Heart right ventricle (tissue), 16 donors: Measurements from ENCODE around the gene BNC2. TPM values are rescaled to one million over a fixed set of nuclear protein-coding genes. Genes with fewer than 3 reads are reported as not detected.
A peak's percentile ranks its signal among the peaks of the same experiment; 100 is the strongest.
"Not testable (repeated sequence)": the region's sequence is repeated elsewhere in the genome, so short reads cannot be mapped to it uniquely, and the experiment has no call there.

ENCODE experiments used
- ATAC-seq, 8 donors: fragments of 200-7000 bp; cut with Tn5 transposase; one replicate each; pipeline ENCODE4 v1.9.1; 2020; ENCODE audit warnings: mild to moderate bottlenecking in 8 of 8, moderate library complexity in 8 of 8, moderate number of reproducible peaks in 1 of 8
- DNase-seq, 2 donors: peaks; one replicate each; pipeline ENCODE4 v3.0.0-alpha.2; 2020
- H3K27ac ChIP-seq, 10 donors: fragments of 200-600 bp; sonication (generic) in 2 of 10; one replicate each; pipeline versions ENCODE4 v1.5.0 to v1.8.0; 2020 to 2022; ENCODE audit warnings: mild to moderate bottlenecking in 3 of 10
- H3K27me3 ChIP-seq, 7 donors: fragments of 200-600 bp; one replicate each; pipeline ENCODE4 v1.8.0; 2021 to 2022; ENCODE audit warnings: mild to moderate bottlenecking in 2 of 7
- H3K36me3 ChIP-seq, 9 donors: fragments of 200-600 bp; sonication (generic) in 1 of 9; one replicate each; pipeline versions ENCODE4 v1.5.0 to v1.8.0; 2020 to 2022; ENCODE audit warnings: mild to moderate bottlenecking in 2 of 9
- H3K4me1 ChIP-seq, 9 donors: fragments of 200-600 bp; sonication (generic) in 1 of 9; one replicate each; pipeline versions ENCODE4 v1.5.0 to v1.8.0; 2020 to 2022; ENCODE audit warnings: mild to moderate bottlenecking in 4 of 9
- H3K4me3 ChIP-seq, 10 donors: fragments of 200-600 bp; sonication (generic) in 2 of 10; one replicate each; pipeline versions ENCODE4 v1.5.0 to v1.8.0; 2020 to 2022; ENCODE audit warnings: mild to moderate bottlenecking in 7 of 10, moderate library complexity in 2 of 10
- H3K9me3 ChIP-seq, 11 donors: fragments of 200-600 bp in 10 of 11; sonication (generic) in 2 of 11; one replicate each; pipeline versions ENCODE4 v1.5.0 to v1.8.0; 2013 to 2022; ENCODE audit warnings: mild to moderate bottlenecking in 2 of 11, control low read depth in 1 of 11, moderate library complexity in 1 of 11
- CTCF ChIP-seq, 9 donors: fragments of 200-600 bp; sonication (generic) in 2 of 9; IDR thresholded peaks; one replicate each; pipeline versions ENCODE4 v1.5.0 to v1.8.0; 2021 to 2022; ENCODE audit warnings: antibody characterized with exemption in 9 of 9, mild to moderate bottlenecking in 5 of 9, moderate library complexity in 1 of 9
- WGBS, 2 donors: extraction: QIAGEN DNeasy Blood & Tissue Kit; methylation state at CpG; one replicate each; pipeline ENCODE4 v1.1.7; 2013; ENCODE audit warnings: inconsistent platforms in 1 of 2; 5-methylcytosine and 5-hydroxymethylcytosine counted together
- intact Hi-C, 10 donors: fragments of 100-400 bp; cut with DNase I; formaldehyde crosslinking; loops; one replicate each; pipeline versions ENCODE4 v1.11.1 to v1.14.2; 2022
- polyA plus RNA-seq, 2 donors: library from polyadenylated mRNA; stranded (reverse); fragments of 200-250 nt; gene quantifications; one replicate each; pipeline ENCODE4 v1.2.3, GENCODE V29; 2013
- total RNA-seq, 10 donors: library from RNA; stranded (reverse); fragmentation: NEBNext Ultra II Directional in 3 of 10; extraction: Animal tissue kit (Norgen Biotek cat#: 25700) in 3 of 10; gene quantifications; one replicate each; pipeline versions ENCODE4 v1.2.1 to v1.2.4, GENCODE V29; 2021 to 2023
- donor health status: Arrhythmogenic right ventricular cardiomyopathy.
- donor health status: ischemic (EF 13 %, LVEDD 7.1; RV severe dilation, severe dysfunction).
- donor health status: healthy with polysubstance abuse.
- donor health status: DM: no; HTN: yes; CAD: no.
- donor health status: DM: no; HTN: no; CAD: no.
- donor health status: ischemic (EF 25% LVEDD 6.9; RV normal size, moderate dysfunction).
- donor health status: ischemic (EF 25% LVEDD 5.7; RV mildly dilated, moderate dysfunction).
- donor health status: healthy.
- donor health status: DM: yes; HTN: yes; CAD: no.
- donor health status: Ischemic cardiomyopathy.
- donor health status: ischemic (EF 35%, LVEDD 5.7; RV mildly dilated, moderate dysfunction).
- donor health status: nonischemic (EF 11% LVEDD 7.7; RV severe dilation, severe dysfunction).
- donor health status: DM: yes; HTN: yes; CAD: no.
- donor health status: PGD.
- donor health status: ischemic (EF 29% LVEDD 5.4; RV normal size, mild dysfunction).
- donor health status: nonischemic (EF 23%, LVEDD 6.1; RV moderate dilation, normal function).

The BNC2 gene
- total and polyA plus RNA-seq, 12 donors: 0.49 to 7.3 (median 3.2) TPM

GRCh38 chr9:16543225-16543624 is 327.2 kb downstream of the BNC2 start:
- 93 to 94% methylated on average over 3 of the region's 3 CpGs for WGBS, 2 donors
- DNase-seq (no peak), ATAC-seq (no peak)
- no peaks in the 10 kb centered on the region for H3K9me3 ChIP-seq
- H3K36me3 ChIP-seq: no peaks in the 10 kb centered on the region
- H3K27ac ChIP-seq: no peak overlapping the region
- H3K27me3 ChIP-seq: no peaks in the 10 kb centered on the region
- TF ChIP-seq CTCF (IDR thresholded peaks at IDR 0.05): no peak
- intact Hi-C loops: no loop called here
- H3K4me3 ChIP-seq: no peak overlapping the region
- peaks cover 0 to 16% (median 9%) of the 10 kb centered on the region in 9 donors for H3K4me1 ChIP-seq

GRCh38 chr9:16542290-16542689 is 328.2 kb downstream of the BNC2 start:
- no peak for DNase-seq
- Histone ChIP-seq H3K4me1 (peaks cover 0 to 16% (median 9%) of the 10 kb centered on the region in 9 donors), H3K9me3 (no peaks in the 10 kb centered on the region), H3K36me3 (no peaks in the 10 kb centered on the region), H3K4me3 (no peak overlapping the region), H3K27ac (no peak overlapping the region), H3K27me3 (no peaks in the 10 kb centered on the region)
- TF ChIP-seq CTCF (IDR thresholded peaks at IDR 0.05): no peak
- WGBS, 2 donors: 69 to 73% methylated on average over 1 of the region's 1 CpG
- intact Hi-C loops: no loop called here
- ATAC-seq: no peak

- Histone ChIP-seq H3K27me3 (no peaks in the 10 kb centered on the region), H3K9me3 (no peaks in the 10 kb centered on the region), H3K4me3 (no peak overlapping the region), H3K36me3 (no peaks in the 10 kb centered on the region), H3K4me1 (peaks cover 0 to 16% (median 9%) of the 10 kb centered on the region in 9 donors), H3K27ac (no peak overlapping the region)
- DNase-seq: peak in 1 of 2 donors; percentile 5
- ATAC-seq: peak in 1 of 8 donors; percentile 34
- intact Hi-C loops: no loop called here
- TF ChIP-seq CTCF (IDR thresholded peaks at IDR 0.05): no peak
- 67% methylated on average over 7 of the region's 7 CpGs for WGBS, 2 donors
Measured at GRCh38 chr9:16540743-16541613, 329.5 kb downstream of the BNC2 start.

GRCh38 chr9:16539626-16540025 is 330.8 kb downstream of the BNC2 start:
- H3K4me3 ChIP-seq, H3K27me3 ChIP-seq, H3K36me3 ChIP-seq, ATAC-seq, intact Hi-C loops, H3K27ac ChIP-seq, DNase-seq, H3K9me3 ChIP-seq: not testable (repeated sequence)
- WGBS, 2 donors: 100% methylated on average over 1 of the region's 1 CpG
- H3K4me1 ChIP-seq: peaks cover 0 to 16% (median 9%) of the 10 kb centered on the region in 9 donors

GRCh38 chr9:16535555-16535954 is 334.9 kb downstream of the BNC2 start:
- Histone ChIP-seq H3K4me1 (no peaks in the 10 kb centered on the region), H3K36me3 (no peaks in the 10 kb centered on the region), H3K9me3 (no peaks in the 10 kb centered on the region), H3K27ac (no peak overlapping the region), H3K27me3 (peaks cover 0 to 2% (median 0%) of the 10 kb centered on the region in 7 donors), H3K4me3 (no peak overlapping the region)
- ATAC-seq: no peak
- no peak for DNase-seq
- intact Hi-C loops: no loop called here
- TF ChIP-seq CTCF (IDR thresholded peaks at IDR 0.05): no peak
- WGBS, 2 donors: 66 to 71% methylated on average over 1 of the region's 1 CpG
